Dermis microvascular lymphatic vessel endothelial cell (primary cell): ENCODE results near the gene FOXI1. TPM values are rescaled to one million over a fixed set of nuclear protein-coding genes. Genes with fewer than 3 reads are reported as not detected.

Source experiments
- DNase-seq, 2 donors: peaks; one replicate each; pipeline versions ENCODE4 v3.0.0 to v3.0.0-alpha.2; 2010; ENCODE audit warnings: low read depth in 2 of 2
- total RNA-seq: library from RNA; depleted of rRNA; stranded (reverse); fragments of >200 nt; gene quantifications from 2 replicates; pipeline ENCODE4 v1.2.1, GENCODE V29; 2014

FOXI1 gene
- not detected in 2 replicates for total RNA-seq

- DNase-seq: no peak
Measured at GRCh38 chr5:170105642-170106611, at the start of gene FOXI1. Gene FOXI1, plus strand, starts transcription at chr5:170105897. Its CDS starts 61 bp downstream, at chr5:170105958.

GRCh38 chr5:170056561-170057267, 49.0 kb upstream of the FOXI1 start:
- no peak for DNase-seq

GRCh38 chr5:170057311-170057710, 48.4 kb upstream of the FOXI1 start:
- no peak for DNase-seq

GRCh38 chr5:170059221-170059620, 46.5 kb upstream of the FOXI1 start:
- no peak for DNase-seq

- DNase-seq: no peak
Measured at GRCh38 chr5:170067152-170067551, 38.5 kb upstream of the FOXI1 start.

GRCh38 chr5:170067574-170068170, 38.0 kb upstream of the FOXI1 start:
- peak; percentile 34 to 50 for DNase-seq

GRCh38 chr5:170069512-170069911, 36.2 kb upstream of the FOXI1 start:
- DNase-seq: no peak

- DNase-seq: peak; percentile 11 to 59
Measured at GRCh38 chr5:170070556-170071412, 34.9 kb upstream of the FOXI1 start.

GRCh38 chr5:170071748-170072147, 33.9 kb upstream of the FOXI1 start:
- no peak for DNase-seq

- DNase-seq: no peak
Measured at GRCh38 chr5:170075696-170076095, 30.0 kb upstream of the FOXI1 start.

GRCh38 chr5:170076211-170076610, 29.5 kb upstream of the FOXI1 start:
- DNase-seq: no peak

- no peak for DNase-seq
Measured at GRCh38 chr5:170076739-170077138, 29.0 kb upstream of the FOXI1 start.

- no peak for DNase-seq
Measured at GRCh38 chr5:170077526-170077925, 28.2 kb upstream of the FOXI1 start.

- no peak for DNase-seq
Measured at GRCh38 chr5:170078458-170078857, 27.2 kb upstream of the FOXI1 start.

GRCh38 chr5:170078931-170079330, 26.8 kb upstream of the FOXI1 start:
- no peak for DNase-seq

GRCh38 chr5:170080217-170080616, 25.5 kb upstream of the FOXI1 start:
- DNase-seq: no peak

- no peak for DNase-seq
Measured at GRCh38 chr5:170080786-170081445, 24.8 kb upstream of the FOXI1 start.

- DNase-seq: no peak
Measured at GRCh38 chr5:170081616-170082015, 24.1 kb upstream of the FOXI1 start.

GRCh38 chr5:170082701-170083100, 23.0 kb upstream of the FOXI1 start:
- DNase-seq: no peak

GRCh38 chr5:170087168-170087817, 18.4 kb upstream of the FOXI1 start:
- DNase-seq: no peak
